Measurements from ENCODE around the gene ATF3.
A peak's percentile ranks its signal among the peaks of the same experiment; 100 is the strongest.

Gene ATF3

GRCh38 chr1:212589446-212589845 lies 19.1 kb upstream of the ATF3 start:
- H3K4me3 Mint-ChIP-seq: no peak overlapping the region
- peaks cover 20% of the 10 kb centered on the region for H3K27me3 Mint-ChIP-seq (ENCODE audit: low read depth, poor library complexity)
- no peak for DNase-seq
- TF ChIP-seq, protein P1, sequence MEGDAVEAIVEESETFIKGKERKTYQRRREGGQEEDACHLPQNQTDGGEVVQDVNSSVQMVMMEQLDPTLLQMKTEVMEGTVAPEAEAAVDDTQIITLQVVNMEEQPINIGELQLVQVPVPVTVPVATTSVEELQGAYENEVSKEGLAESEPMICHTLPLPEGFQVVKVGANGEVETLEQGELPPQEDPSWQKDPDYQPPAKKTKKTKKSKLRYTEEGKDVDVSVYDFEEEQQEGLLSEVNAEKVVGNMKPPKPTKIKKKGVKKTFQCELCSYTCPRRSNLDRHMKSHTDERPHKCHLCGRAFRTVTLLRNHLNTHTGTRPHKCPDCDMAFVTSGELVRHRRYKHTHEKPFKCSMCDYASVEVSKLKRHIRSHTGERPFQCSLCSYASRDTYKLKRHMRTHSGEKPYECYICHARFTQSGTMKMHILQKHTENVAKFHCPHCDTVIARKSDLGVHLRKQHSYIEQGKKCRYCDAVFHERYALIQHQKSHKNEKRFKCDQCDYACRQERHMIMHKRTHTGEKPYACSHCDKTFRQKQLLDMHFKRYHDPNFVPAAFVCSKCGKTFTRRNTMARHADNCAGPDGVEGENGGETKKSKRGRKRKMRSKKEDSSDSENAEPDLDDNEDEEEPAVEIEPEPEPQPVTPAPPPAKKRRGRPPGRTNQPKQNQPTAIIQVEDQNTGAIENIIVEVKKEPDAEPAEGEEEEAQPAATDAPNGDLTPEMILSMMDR (IDR thresholded peaks at IDR 0.05): no peak
- peaks cover 20% of the 10 kb centered on the region for H3K4me1 Mint-ChIP-seq
- no peak overlapping the region for H3K27ac Mint-ChIP-seq
- H3K36me3 Mint-ChIP-seq (ENCODE audit: low read depth): no peaks in the 10 kb centered on the region
- H3K9me3 Mint-ChIP-seq: no peaks in the 10 kb centered on the region

- Mint-ChIP-seq H3K9me3 (no peaks in the 10 kb centered on the region), H3K36me3 (ENCODE audit: low read depth) (no peaks in the 10 kb centered on the region), H3K4me1 (peaks cover 36% of the 10 kb centered on the region), H3K27ac (no peak overlapping the region), H3K4me3 (no peak overlapping the region), H3K27me3 (ENCODE audit: low read depth, poor library complexity) (peaks cover 8% of the 10 kb centered on the region)
- TF ChIP-seq, protein P1 (IDR thresholded peaks at IDR 0.05): no peak
- no peak for DNase-seq
Measured at GRCh38 chr1:212591922-212592321, 16.6 kb upstream of the ATF3 start.

DNA sequence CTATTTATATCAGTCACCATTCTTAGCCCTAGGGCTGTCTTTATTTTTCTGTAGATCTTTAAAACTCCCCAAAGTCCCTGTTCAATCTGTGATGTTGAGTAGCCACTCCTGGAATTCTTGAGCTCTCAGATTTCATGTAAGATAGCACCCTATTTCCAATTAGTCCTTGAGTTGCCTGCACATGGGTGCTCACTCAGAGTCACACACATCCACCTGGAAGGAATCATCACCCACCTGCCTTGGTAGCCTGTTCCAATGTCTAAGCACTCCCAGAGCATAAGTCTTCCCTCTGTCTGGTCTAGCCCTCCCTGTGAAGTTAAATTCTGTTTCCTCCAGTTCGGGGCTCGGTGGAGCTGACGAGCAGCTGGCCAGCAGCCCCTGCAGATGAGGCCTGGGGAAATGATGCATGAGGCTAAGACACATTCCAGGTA lies 14.7 kb upstream of the ATF3 start:
- no peak overlapping the region for H3K4me3 Mint-ChIP-seq
- no peaks in the 10 kb centered on the region for H3K36me3 Mint-ChIP-seq (ENCODE audit: low read depth)
- TF ChIP-seq, protein P1 (IDR thresholded peaks at IDR 0.05): no peak
- no peak overlapping the region for H3K27ac Mint-ChIP-seq
- no peaks in the 10 kb centered on the region for H3K9me3 Mint-ChIP-seq
- peaks cover 28% of the 10 kb centered on the region for H3K4me1 Mint-ChIP-seq
- peak; percentile 28 for DNase-seq
- H3K27me3 Mint-ChIP-seq (ENCODE audit: low read depth, poor library complexity): peaks cover 2% of the 10 kb centered on the region

GRCh38 chr1:212594640-212595039 lies 13.9 kb upstream of the ATF3 start:
- peaks cover 28% of the 10 kb centered on the region for H3K4me1 Mint-ChIP-seq
- no peak overlapping the region for H3K4me3 Mint-ChIP-seq
- peaks cover 2% of the 10 kb centered on the region for H3K27me3 Mint-ChIP-seq (ENCODE audit: low read depth, poor library complexity)
- DNase-seq: no peak
- TF ChIP-seq, protein P1 (IDR thresholded peaks at IDR 0.05): no peak
- peak overlapping the region; percentile 68 for H3K27ac Mint-ChIP-seq
- no peaks in the 10 kb centered on the region for H3K9me3 Mint-ChIP-seq
- no peaks in the 10 kb centered on the region for H3K36me3 Mint-ChIP-seq (ENCODE audit: low read depth)

- H3K36me3 Mint-ChIP-seq (ENCODE audit: low read depth): no peaks in the 10 kb centered on the region
- TF ChIP-seq, protein P1 (IDR thresholded peaks at IDR 0.05): no peak
- no peak overlapping the region for H3K4me3 Mint-ChIP-seq
- no peak for DNase-seq
- H3K9me3 Mint-ChIP-seq: no peaks in the 10 kb centered on the region
- H3K4me1 Mint-ChIP-seq: peaks cover 30% of the 10 kb centered on the region
- H3K27me3 Mint-ChIP-seq (ENCODE audit: low read depth, poor library complexity): peaks cover 7% of the 10 kb centered on the region
- H3K27ac Mint-ChIP-seq: no peak overlapping the region
Measured at GRCh38 chr1:212595229-212595628, 13.3 kb upstream of the ATF3 start.
